Mucosa of stomach (tissue), 1 donor: ENCODE results near the gene BAZ2A.

Experiments
- H3K27me3 ChIP-seq: one replicate; pipeline ENCODE4 v1.7.0; 2013; ENCODE audit warnings: mild to moderate bottlenecking, low read length; ENCODE audit not compliant: control insufficient read depth, insufficient read depth
- H3K36me3 ChIP-seq: one replicate; pipeline ENCODE4 v1.7.0; 2013; ENCODE audit warnings: low read length; ENCODE audit not compliant: control insufficient read depth, insufficient read depth
- H3K4me1 ChIP-seq: one replicate; pipeline ENCODE4 v1.7.0; 2013; ENCODE audit warnings: mild to moderate bottlenecking, low read length; ENCODE audit not compliant: control insufficient read depth, insufficient read depth
- H3K4me3 ChIP-seq: one replicate; pipeline ENCODE4 v1.7.0; 2013; ENCODE audit warnings: low read length
- H3K9ac ChIP-seq: one replicate; pipeline ENCODE4 v1.7.0; 2013; ENCODE audit warnings: mild to moderate bottlenecking, low read length, moderate library complexity
- H3K9me3 ChIP-seq: one replicate; pipeline ENCODE4 v1.7.0; 2013; ENCODE audit warnings: mild to moderate bottlenecking, low read length, moderate library complexity; ENCODE audit not compliant: control insufficient read depth
- donor health status: Pancreatic carcinoma.

The BAZ2A gene

DNA sequence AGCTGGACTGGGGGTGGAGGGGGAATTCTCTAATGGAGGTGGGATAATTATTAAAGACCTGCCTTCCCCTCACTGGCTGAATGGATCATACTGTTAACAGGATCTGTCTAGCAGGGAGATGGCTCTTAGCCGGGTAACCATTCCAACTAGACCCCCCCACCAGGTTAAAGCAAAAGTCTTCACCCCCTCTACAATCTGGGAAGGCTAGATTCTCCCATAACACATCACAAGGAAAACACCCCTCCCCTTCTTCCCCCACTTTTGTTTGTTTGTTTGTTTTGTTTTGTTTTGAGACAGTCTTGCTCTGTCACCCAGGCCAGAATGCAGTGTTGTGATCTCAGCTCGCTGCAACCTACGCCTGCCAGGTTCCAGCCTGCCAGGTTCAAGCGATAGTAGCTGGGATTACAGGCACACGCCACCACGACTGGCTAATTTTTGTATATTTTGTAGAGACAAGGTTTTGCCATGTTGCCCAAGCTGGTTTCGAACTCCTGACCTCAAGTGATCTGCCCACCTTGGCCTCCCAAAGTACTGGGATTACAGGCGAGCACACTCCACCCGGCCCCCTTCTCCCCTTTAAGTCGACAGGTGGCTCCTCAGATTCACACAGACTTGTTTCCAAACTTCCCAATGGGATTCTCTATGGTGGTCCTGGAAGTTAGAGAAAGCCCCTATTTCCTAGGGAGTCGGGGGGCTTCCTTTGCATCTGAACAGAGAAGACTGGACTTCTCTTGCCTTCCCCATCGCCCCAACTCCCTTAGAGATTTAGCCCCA is 3.5 kb upstream of the BAZ2A start:
- H3K9me3 ChIP-seq: no peaks in the 10 kb centered on the region
- H3K4me1 ChIP-seq: peaks cover 55% of the 10 kb centered on the region
- H3K9ac ChIP-seq: peak overlapping the region; percentile 78
- H3K4me3 ChIP-seq: peak overlapping the region; percentile 23
- no peaks in the 10 kb centered on the region for H3K27me3 ChIP-seq
- H3K36me3 ChIP-seq: no peaks in the 10 kb centered on the region

DNA sequence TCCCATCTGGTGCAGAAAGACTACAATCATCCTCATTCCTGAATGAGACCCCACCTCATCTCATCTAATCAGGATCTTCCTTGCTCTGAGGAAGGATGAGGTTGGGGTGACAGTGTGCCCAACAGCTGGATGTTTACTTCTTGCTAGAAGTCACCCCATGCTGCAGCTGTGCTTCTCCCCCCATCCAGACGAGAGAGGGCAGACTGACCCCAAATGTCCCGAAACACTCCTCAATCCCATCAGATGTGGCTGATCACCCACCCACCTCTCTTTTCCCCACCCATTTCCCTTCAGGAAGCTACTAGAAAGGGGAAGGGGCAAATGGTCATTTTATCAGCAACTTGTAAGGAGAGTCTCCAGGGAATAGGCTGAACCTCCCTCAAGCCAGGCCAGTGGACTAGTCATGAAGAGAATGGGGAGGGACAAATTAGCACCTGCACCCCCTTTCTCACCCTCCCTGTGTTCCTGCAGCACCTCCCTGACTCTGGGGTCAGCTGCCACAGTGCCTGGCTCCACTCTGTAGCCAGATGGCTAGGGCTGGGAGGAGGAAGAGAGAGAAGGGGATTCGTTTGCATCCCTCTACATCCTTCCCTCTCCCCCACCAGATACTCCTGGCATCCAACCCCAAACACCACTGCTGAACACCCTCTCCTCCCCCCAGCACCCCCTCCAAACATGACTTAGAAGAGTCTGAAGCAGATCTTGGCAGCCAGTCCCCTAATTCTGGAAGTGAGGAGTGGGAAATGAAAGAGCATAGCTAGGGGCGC is 2.8 kb upstream of the BAZ2A start:
- Histone ChIP-seq H3K27me3 (no peaks in the 10 kb centered on the region), H3K9me3 (no peaks in the 10 kb centered on the region), H3K4me3 (no peak overlapping the region), H3K36me3 (no peaks in the 10 kb centered on the region), H3K4me1 (peaks cover 55% of the 10 kb centered on the region), H3K9ac (peak overlapping the region; percentile 32)

DNA sequence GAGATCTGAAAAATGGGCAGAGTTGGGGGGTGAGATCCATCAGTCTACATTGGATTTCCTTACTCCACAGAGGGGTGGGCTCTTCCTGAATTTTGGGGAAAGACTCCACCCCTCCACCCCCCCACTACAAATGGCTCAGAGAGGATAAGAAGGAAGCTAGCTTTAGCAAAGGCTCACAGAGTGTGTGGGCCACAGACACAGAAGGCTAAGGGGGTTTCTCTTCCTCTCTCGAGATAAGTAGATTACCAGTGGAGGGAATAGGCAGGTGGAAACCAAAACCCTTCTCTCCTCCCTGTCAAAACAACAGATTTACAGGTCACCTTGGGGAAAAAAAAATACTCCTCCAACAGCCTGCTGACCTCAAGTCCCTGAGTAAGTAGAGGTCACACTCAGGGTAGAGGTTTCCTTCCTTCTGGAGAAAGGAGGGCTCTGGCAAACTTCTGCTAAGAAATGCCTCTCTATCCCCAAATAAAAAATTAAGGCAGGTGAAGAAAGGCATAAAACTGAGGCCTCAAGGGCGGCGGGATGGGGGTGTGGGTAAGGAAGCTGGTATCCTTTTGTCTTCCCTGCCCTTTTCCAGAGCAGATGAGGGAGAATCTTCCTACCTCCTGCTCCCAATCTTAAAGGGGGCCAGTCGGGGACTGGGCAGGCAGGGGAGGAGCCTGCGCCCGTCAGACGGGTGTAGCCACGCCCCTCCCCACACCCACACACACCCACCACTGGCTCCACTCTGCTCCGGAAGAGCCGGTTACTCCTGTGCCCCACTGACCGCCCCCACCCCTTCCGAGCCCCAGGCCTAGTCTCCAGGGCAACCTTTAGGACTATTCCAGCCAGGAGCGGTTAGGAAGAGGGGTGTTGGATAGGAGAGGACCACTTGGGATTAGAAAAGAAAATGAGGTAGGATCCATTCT is 1.9 kb upstream of the BAZ2A start:
- H3K9me3 ChIP-seq: no peaks in the 10 kb centered on the region
- H3K4me1 ChIP-seq: peaks cover 50% of the 10 kb centered on the region
- H3K27me3 ChIP-seq: no peaks in the 10 kb centered on the region
- no peaks in the 10 kb centered on the region for H3K36me3 ChIP-seq
- H3K4me3 ChIP-seq: no peak overlapping the region
- H3K9ac ChIP-seq: peak overlapping the region; percentile 32

DNA sequence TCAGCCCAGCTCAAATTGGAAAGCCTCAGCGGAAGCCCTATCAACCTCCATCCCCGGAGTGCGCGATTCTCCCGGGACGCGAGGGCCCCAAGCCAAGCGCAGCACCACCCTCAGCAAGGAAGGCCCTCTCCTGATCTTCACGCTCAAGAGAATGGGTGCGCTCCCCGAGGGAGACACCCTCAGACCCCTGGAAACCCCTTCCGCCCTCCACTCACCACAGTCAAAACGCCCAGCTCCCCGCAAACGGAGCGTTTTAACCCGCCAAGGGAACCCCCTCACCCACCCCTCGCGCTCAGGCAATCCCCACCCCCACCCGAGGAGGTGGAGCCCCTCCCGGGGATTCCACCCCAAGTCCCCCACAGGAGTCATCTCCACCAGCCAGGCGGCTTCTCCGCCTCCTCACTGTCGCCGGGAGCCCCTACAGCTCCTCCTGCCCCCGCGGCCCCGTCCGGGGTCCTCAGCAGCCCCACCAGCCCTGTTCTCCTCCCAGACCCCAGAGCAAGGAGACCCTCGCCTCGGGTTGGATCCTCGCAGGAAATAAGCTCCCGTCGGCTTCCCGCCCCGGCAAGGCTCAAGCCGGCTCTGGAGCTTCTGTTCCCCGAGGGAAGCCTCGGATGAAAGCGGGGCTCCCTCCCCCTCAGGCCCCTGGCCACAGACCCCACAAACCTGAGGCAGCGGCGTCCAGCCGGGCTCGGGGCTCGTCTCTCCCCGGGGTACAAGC is 507 bp downstream of the BAZ2A start:
- Histone ChIP-seq H3K9me3 (no peaks in the 10 kb centered on the region), H3K36me3 (peaks cover 3% of the 10 kb centered on the region), H3K4me1 (peaks cover 31% of the 10 kb centered on the region), H3K9ac (peak overlapping the region; percentile 97), H3K4me3 (peak overlapping the region; percentile 88), H3K27me3 (no peaks in the 10 kb centered on the region)

DNA sequence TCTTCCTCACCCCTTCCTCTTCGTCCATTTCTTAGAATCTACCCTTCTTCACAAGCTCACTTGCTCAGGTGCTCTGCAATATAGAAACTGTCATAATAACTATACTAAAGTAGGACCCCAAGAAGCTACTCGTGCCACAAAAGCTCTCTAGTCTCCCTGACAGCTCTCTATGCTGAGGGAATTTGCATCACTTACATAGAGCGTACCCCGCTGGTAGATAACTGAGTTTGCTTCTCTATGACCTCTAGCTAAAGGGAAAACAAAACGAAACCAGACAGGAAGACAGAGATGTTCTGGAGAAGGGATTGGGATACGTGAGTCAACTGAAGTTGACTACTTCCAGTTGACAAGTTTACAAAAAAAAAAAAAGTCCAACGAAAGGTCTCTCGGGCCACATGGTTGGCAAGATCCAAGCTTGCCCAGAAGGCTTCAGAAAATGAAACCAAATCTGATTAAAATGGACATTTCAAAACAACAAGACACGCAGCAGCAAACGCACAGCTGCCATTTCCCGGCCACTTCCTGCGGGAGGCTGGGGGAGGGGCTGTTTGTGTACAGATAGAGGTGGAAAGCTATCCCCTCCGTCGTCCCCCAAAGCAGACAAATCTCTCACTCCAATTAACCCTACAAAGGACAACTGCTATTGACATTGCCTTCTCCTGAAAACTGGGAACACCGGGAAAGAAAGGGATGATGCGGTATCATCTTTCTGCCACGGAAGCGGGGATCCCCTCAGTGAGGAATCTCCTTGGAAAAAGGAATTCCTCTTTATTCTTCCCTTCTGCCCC is 1.3 kb downstream of the BAZ2A start:
- H3K36me3 ChIP-seq: peaks cover 3% of the 10 kb centered on the region
- no peaks in the 10 kb centered on the region for H3K27me3 ChIP-seq
- peak overlapping the region; percentile 88 for H3K4me3 ChIP-seq
- no peaks in the 10 kb centered on the region for H3K9me3 ChIP-seq
- peaks cover 31% of the 10 kb centered on the region for H3K4me1 ChIP-seq
- peak overlapping the region; percentile 97 for H3K9ac ChIP-seq

DNA sequence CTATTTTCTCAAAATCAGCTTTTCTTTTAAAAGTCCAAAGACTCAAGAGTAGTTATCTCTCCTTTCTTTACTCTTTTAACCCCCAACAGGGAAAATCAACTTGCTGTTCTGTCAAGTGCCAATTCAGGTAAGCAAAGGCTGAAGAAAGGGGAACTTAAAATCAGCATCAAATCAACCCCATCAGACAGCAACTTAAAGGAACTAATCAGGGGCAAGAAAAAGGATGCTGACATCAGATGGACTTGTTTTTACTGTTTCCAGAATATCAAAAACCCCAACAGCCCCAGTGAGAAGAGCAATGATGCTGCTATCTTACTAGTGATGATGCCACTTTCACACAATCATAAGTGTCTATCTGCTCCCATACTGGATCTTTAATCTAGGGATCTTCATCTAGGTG is 3.4 kb downstream of the BAZ2A start:
- H3K4me3 ChIP-seq: no peak overlapping the region
- H3K9me3 ChIP-seq: no peaks in the 10 kb centered on the region
- H3K36me3 ChIP-seq: peaks cover 3% of the 10 kb centered on the region
- peaks cover 10% of the 10 kb centered on the region for H3K4me1 ChIP-seq
- no peaks in the 10 kb centered on the region for H3K27me3 ChIP-seq
- no peak overlapping the region for H3K9ac ChIP-seq

DNA sequence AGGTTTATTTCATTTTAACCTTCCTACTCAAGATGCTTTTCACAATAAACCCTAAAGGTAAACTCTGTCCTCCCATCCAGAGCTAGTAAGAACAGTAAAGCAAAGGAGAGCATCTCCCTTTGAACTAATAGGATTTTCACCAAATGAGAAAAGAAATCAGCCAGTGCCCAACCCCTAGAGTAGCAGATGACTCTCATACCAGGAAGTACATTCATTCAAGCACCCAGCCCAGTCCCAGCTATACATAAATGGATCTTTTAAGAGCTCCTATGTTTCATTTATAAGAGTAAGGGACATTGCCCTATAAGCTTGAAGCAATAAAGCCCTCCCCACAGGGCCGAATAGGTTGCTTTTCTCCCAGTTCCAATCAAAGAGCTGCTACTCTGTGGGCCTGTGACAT is 7.6 kb downstream of the BAZ2A start:
- no peaks in the 10 kb centered on the region for H3K9me3 ChIP-seq
- H3K9ac ChIP-seq: no peak overlapping the region
- no peak overlapping the region for H3K4me3 ChIP-seq
- peaks cover 3% of the 10 kb centered on the region for H3K36me3 ChIP-seq
- H3K4me1 ChIP-seq: no peaks in the 10 kb centered on the region
- no peaks in the 10 kb centered on the region for H3K27me3 ChIP-seq

DNA sequence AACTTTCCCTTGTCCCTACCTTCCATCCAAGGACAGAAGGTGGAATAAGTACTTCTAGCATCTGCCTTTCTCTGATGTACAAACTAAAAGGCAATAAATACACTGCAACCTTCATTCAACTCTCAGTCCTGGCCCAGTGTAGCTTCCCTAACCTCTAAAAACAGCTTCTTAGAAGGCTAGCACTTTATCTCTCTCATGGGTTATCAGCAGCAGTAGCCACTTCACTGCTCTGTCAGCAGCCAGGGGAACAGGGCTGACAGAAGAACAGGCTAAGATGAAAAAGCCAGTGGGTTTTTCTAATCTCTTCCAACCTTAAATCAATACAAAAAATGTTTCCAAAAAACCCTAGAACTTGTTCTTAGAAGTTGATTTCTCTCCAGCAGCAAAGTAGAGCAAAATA is 13.2 kb downstream of the BAZ2A start:
- Histone ChIP-seq H3K9ac (no peak overlapping the region), H3K27me3 (no peaks in the 10 kb centered on the region), H3K36me3 (peaks cover 40% of the 10 kb centered on the region), H3K4me1 (no peaks in the 10 kb centered on the region), H3K9me3 (no peaks in the 10 kb centered on the region), H3K4me3 (no peak overlapping the region)

DNA sequence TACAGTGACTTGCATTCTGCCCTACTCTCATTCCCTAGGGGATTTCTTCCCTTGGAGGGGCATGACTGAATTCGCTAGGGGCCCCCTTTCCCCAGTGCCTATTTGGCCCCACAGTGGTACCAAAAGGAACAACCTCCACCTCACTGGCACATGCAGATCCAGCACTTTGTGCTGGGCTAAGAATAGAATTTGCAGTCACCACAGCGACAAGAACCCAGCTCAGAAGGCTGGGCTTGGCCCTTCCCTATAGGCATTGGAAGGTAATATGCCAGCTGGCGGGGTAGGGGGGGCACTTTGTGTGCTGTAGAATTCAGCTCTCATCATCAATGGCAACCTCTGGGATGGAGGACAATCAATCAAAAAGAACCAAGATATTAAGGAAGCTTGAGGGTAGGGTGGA is 13.9 kb downstream of the BAZ2A start:
- Histone ChIP-seq H3K4me1 (no peaks in the 10 kb centered on the region), H3K4me3 (no peak overlapping the region), H3K36me3 (peaks cover 43% of the 10 kb centered on the region), H3K9me3 (no peaks in the 10 kb centered on the region), H3K27me3 (no peaks in the 10 kb centered on the region), H3K9ac (no peak overlapping the region)

DNA sequence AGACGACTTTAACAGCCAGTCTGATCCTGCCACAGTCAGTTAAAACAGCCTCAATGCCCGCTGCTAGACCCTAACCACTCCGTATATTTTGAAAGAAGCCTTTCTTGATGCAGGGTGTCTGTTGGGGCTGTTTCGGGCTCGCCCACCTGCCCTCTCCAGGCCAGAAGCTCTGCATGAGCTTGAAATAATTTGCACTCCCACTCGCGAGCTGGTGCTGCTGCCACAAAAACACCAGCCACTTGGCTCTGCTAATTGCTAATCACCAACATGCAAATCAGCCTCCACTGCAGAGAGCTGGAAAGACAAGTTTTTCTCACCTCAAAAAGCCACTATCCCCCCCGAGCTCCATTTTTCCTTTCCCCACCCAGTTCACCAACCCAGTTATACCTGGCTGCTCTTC is 15.5 kb downstream of the BAZ2A start:
- no peak overlapping the region for H3K4me3 ChIP-seq
- no peaks in the 10 kb centered on the region for H3K27me3 ChIP-seq
- H3K9ac ChIP-seq: no peak overlapping the region
- no peaks in the 10 kb centered on the region for H3K9me3 ChIP-seq
- no peaks in the 10 kb centered on the region for H3K4me1 ChIP-seq
- peaks cover 52% of the 10 kb centered on the region for H3K36me3 ChIP-seq

DNA sequence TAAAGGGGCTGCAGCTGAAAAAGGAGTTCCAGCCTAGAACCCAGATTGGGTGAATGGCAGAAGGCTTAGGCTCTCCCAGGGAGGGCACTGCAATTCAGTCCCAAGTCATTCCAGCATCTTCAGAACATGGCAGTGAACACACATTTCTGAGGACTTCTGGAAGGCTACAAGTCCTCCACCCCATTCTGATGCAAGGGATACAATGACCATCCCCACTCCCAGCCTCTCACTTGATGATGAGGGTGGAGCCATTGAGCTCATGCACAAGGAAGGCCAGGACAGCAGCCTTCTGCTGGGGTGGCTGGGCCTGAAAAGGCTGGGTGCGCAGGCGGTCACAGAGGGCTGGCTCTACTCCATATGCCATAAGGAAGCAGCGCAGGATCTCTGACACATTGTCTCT is 25.8 kb downstream of the BAZ2A start:
- no peaks in the 10 kb centered on the region for H3K27me3 ChIP-seq
- no peak overlapping the region for H3K4me3 ChIP-seq
- H3K36me3 ChIP-seq: peaks cover 19% of the 10 kb centered on the region

More for the DNA sequence above, 25.8 kb downstream of the BAZ2A start:
- Histone ChIP-seq H3K9me3 (no peaks in the 10 kb centered on the region), H3K4me1 (no peaks in the 10 kb centered on the region), H3K9ac (no peak overlapping the region)
